Fibroblast of skin of abdomen (primary cell): Measurements from ENCODE around the gene PDGFD.
A peak's percentile ranks its signal among the peaks of the same experiment; 100 is the strongest.

ENCODE experiments used
- DNase-seq: peaks from one replicate; pipeline ENCODE4 v3.0.0-alpha.2; 2013

The PDGFD gene

DNA sequence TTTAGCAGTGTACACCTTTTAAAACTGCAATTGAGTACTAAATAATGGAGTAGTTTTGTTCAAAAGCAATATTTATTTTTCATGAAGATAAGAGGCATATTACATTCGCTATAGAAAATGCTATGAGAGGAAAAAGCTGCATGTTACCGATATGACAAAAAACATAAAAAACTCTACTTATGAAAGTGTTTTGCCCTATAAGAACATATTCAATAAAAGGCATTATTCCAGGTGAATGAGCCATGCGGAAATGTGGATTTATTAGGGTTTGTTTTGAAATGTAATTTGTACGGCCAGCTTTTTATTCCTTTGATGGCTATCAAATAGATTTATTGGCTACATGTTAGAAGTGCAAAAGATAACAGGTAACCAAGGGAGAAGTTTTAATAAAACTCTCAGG lies 256.8 kb downstream of the PDGFD start:
- DNase-seq, result no peak

DNA sequence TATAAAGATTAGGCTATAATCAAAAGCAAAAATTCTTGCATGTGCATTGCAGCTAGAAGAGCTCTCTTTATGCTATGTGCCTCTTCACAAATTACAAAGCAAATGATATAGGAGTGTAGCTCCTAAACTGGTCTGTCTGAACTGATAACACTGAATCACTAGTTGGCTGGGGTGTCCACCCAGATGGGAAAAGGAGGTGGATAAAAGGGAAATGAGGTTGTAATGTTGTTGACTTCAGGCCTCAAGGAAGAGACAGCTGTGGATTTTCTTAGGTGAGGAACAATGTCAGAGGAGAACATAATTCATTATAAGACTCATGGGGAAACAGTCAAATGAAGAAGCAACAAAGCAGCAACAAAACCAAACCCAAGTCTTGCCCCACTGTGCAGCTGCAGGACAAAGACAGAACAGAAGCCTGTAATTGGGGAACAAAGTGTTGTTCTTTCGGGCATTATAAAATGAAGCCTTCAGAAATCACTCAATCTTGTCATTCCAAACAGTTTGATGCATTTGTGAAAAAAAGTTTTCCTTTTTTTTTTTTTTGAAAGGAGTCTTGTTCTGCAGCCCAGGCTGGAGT lies 257.6 kb downstream of the PDGFD start:
- no peak for DNase-seq

DNA sequence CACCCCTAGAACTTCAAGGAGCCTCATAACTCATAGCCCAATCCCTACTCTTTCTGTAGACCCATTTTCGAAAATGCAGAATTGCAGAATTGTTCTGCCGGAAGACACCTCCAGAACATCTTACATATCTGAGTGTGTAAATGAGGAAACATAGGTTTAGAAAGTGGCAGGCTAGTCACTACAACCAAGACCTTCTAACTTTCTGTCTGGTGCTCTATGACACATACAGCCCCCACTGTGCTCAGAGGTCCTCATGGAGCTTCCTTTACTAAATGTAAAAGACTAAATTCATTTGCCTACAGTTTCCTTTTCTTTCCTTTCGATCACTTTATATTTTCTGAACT lies 259.7 kb downstream of the PDGFD start:
- DNase-seq, result no peak

GRCh38 chr11:103903621-103904323 lies 260.2 kb downstream of the PDGFD start:
- no peak for DNase-seq

DNA sequence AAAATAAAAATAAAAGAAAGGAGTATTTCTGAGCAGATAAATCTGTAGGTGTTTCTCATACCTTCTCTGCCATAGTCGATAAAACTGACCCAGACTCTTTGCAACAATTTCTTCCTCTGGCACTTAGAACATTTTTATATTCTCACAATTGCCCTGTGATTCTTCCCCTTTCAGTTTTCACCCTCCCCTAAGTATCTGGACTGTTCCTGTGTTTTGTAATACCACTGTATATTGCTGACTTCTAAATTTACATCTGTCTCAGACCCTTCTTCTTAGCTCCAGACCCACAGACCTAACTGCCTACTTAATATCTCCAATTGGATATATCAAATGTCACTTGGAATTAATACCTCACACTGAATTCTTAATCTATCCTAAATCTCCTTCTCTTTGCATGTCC lies 261.0 kb downstream of the PDGFD start:
- no peak for DNase-seq

GRCh38 chr11:103901656-103902055 lies 262.3 kb downstream of the PDGFD start:
- DNase-seq, result peak; percentile 28

GRCh38 chr11:103898577-103899336 lies 265.2 kb downstream of the PDGFD start:
- no peak for DNase-seq

GRCh38 chr11:103898065-103898464 lies 265.9 kb downstream of the PDGFD start:
- no peak for DNase-seq

GRCh38 chr11:103897160-103897936 lies 266.6 kb downstream of the PDGFD start:
- DNase-seq, result peak; percentile 65

GRCh38 chr11:103895106-103895505 lies 268.8 kb downstream of the PDGFD start:
- no peak for DNase-seq

DNA sequence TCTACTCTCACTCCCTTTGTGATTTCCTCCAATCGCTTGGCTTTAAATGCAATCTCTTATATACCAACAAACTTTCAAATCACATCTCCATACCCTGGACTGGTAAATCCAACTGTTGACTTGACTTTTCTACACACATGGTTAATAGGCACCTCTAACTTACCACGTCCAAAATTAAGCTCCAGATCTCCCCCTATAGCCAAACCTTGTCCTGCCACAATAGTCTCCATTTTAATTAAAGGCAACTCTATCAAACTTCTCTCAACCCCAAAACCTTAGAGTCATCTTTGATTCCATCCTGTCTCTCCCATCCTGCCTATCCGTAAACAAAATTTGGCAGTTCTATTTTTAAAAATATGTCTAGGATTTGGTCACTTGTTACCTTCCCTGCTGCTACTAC lies 269.3 kb downstream of the PDGFD start:
- DNase-seq, result no peak

DNA sequence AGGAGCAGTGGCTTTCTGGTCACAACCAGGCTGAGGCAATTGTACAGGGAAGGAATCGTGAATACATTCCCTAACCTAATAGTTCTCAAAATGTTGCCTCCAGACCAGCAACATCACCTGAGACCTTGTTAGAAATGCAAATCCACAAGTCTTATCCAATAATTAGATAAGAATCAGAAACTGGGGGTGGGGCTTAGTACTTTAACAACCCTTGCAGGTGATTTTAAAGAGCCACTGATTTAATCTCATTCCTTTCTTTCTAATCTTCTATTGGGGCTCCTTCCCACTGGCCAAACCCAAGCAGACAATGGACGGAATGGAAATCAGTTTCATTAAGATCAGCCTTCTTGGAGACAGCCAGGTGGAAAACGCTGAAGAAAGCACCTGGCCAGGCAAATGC lies 269.9 kb downstream of the PDGFD start:
- DNase-seq, result no peak

DNA sequence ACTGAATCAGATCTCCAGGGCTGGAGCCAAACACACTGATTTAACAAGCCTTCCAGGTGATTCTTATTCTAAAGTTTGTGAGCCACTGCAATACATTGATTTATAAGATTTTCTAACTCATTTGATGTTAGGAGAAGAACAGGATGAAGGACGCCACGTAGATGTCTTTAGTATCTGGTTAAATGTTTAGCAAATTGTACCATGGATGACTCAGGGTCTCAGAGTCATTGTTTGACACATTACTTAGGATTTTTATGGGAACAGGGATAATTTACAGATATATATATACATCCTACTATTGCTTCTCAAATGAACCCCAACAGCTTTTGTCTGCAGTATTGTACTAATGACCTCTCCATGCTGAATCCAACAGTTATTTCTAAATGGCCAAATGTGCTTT lies 270.6 kb downstream of the PDGFD start:
- peak; percentile 55 for DNase-seq

GRCh38 chr11:103892603-103893002 lies 271.3 kb downstream of the PDGFD start:
- peak; percentile 77 for DNase-seq

DNA sequence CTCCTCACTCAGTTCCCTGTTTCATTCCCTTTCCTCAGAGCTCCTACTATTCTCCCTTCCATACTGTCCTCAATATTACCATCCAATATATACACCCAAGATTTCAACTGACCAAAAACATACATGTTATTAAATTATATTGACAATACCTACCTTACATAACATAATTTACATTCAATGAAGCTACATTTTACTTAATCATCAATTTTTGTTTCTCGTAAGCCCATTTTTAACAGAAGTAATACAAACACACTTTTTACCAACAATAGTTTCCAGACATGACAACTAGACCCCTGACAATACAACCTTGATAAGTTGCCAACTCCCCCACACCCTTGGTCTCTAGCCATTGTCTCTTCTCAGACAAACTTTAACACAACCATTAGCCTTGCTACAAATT lies 273.3 kb downstream of the PDGFD start:
- DNase-seq, result no peak

GRCh38 chr11:103889679-103890078 lies 274.3 kb downstream of the PDGFD start:
- DNase-seq, result no peak

DNA sequence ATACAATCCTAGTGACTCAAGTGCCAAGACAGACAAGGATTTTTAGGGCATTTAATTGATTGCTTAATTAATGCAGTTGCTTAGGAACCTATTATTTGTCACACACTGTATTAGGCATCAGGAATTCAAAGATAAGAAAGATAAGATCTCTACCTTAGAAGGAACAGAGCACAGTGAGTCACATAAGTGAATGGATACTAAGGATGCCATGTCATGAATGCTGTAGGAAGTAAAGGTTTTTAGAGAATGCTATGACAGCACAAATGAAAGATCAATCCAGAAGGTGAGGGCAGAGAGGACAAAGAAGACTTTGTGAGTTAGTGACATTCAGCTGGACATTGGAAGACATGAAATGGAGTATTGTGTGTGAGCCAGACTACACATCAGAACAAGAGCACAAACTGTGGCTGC lies 275.4 kb downstream of the PDGFD start:
- no peak for DNase-seq

- no peak for DNase-seq
Observed at GRCh38 chr11:103887001-103887658, 276.8 kb downstream of the PDGFD start.

GRCh38 chr11:103883856-103884255 lies 280.1 kb downstream of the PDGFD start:
- DNase-seq, result no peak

DNA sequence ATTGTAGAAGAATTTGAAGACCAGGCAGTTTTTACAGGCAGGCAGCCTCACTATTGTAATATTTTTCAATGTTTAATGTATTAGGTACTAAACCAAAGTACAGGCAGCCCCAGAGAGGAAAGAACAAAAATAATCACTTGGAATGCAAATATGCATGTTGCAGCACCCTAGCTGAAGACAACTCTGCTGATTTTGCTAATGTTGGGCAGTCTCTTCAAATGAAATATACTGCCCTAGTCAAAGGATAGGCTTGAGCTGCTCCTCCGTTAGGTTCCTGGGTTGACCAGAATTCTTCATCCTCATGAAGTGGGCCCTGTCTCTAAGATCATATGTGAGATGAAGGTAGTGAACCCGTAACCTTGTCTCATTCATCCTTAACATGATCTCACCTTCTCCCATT lies 280.7 kb downstream of the PDGFD start:
- no peak for DNase-seq

GRCh38 chr11:103881584-103881983 lies 282.4 kb downstream of the PDGFD start:
- peak; percentile 39 for DNase-seq

GRCh38 chr11:103880968-103881367 lies 283.0 kb downstream of the PDGFD start:
- no peak for DNase-seq

GRCh38 chr11:103878646-103879045 lies 285.3 kb downstream of the PDGFD start:
- DNase-seq, result no peak
